ENCODE measurements around the gene TARDBP.

The TARDBP gene

GRCh38 chr1:11012260-11013159 is at the start of gene TARDBP:
TSS of gene TARDBP (plus strand) at chr1:11012654. CDS start at chr1:11013728, 1,074 bp downstream.
- TF ChIP-seq CTCF (IDR thresholded peaks at IDR 0.05) (no peak), ZFX (IDR thresholded peaks at IDR 0.05; ENCODE audit: borderline replicate concordance) (peak; percentile 37; the same call in 1 of the 2 replicates)
- peak within 1 kb of the TSS; percentile 89 for H3K27ac ChIP-seq

DNA sequence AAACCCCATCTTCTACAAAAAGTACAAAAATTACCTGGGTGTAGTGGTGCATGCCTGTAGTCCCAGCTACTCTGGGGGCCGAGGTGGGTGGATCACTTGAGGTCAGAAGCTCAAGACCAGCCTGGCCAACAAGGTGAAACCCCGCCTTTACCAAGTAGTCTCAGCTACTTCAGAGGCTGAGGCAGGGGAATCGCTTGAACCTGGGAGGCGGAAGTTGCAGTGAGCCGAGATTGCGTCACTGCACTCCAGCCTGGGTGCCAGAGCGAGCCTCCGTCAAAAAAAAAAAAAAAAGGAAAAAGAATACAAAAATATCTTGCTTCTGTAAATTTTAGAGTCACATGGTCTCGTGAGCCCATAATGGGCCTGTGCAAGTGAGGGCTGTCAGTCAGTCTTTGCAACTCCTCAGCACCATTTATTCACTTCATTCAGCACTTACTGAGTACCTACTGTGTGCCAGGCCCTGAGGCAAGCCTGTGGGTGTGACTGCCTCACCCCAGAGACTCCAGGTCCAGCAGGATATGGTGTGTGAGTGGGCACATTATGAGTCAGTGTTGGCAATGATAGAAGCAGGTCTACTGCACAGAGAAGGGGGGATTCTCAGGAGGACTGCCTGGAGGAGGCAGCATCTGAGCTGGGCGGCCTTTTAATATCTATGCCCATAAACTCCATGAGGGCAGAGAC is 46.8 kb upstream of the TARDBP start:
- TF ChIP-seq CTCF (IDR thresholded peaks at IDR 0.05) = no peak
- TF ChIP-seq ZFX (IDR thresholded peaks at IDR 0.05; ENCODE audit: borderline replicate concordance) = no peak
- H3K27ac ChIP-seq = no peak overlapping the region

DNA sequence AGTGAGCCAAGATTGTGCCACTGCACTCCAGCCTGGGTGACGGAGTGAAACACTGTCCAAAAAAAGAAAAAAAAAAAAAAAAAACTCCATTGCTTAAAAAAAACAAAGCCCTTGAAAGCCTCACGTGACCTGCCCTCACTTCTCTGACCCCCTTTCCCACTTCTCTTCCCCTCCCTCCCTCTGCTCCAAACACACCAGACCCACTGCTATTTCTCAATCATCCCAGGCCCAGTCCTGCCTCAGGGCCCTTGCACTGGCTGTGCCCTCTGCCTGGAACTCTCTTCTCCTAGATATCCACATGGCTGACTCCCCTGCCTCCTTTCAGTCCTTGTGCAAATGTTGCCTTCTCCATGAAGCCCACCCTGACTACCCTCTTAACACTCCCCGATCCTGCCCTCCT is 45.4 kb upstream of the TARDBP start:
- TF ChIP-seq ZFX (IDR thresholded peaks at IDR 0.05; ENCODE audit: borderline replicate concordance) (no peak), CTCF (IDR thresholded peaks at IDR 0.05) (no peak)
- H3K27ac ChIP-seq = no peak overlapping the region

DNA sequence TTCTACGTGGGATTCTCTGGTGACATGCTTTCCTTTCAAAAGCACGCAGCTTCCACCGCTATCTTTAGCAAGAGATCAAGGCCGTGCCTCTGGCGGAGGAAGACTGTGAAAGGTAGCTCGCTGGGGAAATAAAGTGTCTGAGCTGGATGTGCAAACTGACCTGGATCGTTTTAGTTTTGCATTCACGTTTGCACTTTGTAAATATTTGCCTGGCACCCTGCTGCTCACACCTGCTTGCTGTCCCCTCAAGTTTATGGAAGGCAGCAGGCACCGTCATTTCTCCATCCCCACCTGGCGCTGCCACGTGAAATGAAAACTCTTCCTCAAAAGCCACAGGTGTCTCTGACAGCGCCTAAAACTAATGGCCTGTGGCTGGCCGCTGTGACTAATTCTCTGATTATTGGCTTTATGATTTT is 44.0 kb upstream of the TARDBP start:
- TF ChIP-seq ZFX (IDR thresholded peaks at IDR 0.05; ENCODE audit: borderline replicate concordance) = no peak
- TF ChIP-seq CTCF (IDR thresholded peaks at IDR 0.05) = no peak

GRCh38 chr1:10969267-10969970 is 43.0 kb upstream of the TARDBP start:
- TF ChIP-seq CTCF (IDR thresholded peaks at IDR 0.05) = no peak
- TF ChIP-seq ZFX (IDR thresholded peaks at IDR 0.05; ENCODE audit: borderline replicate concordance) = no peak

More for the DNA sequence above, 44.0 kb upstream of the TARDBP start:
- H3K27ac ChIP-seq = no peak overlapping the region

DNA sequence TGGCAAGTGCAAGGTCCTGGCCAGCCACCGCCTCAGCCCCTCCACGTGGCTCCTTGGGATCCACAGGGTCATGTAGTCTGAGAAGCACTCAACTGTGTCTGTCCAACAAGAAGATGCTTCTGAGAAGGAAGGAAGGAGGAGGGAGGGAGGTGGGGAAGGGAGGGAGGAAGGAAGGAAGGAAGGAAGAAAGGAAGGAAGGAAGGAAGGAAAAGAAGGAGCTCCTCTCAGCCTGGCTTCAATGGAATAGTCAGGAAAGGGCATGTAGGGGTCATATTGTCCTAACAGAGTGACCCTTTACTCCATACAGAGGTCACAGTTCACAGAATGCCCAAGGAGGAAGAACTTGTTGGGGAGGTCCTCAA is 42.5 kb upstream of the TARDBP start:
- TF ChIP-seq CTCF (IDR thresholded peaks at IDR 0.05) (no peak), ZFX (IDR thresholded peaks at IDR 0.05; ENCODE audit: borderline replicate concordance) (no peak)
- H3K27ac ChIP-seq = no peak overlapping the region

More at GRCh38 chr1:10969267-10969970, 43.0 kb upstream of the TARDBP start:
- no peak overlapping the region for H3K27ac ChIP-seq

All from 22Rv1 (cell line).